Omental fat pad (tissue), 4 donors: ENCODE data around the gene THAP2. TPM values are rescaled to one million over a fixed set of nuclear protein-coding genes. Genes with fewer than 3 reads are reported as not detected.
A peak's percentile ranks its signal among the peaks of the same experiment; 100 is the strongest.

ENCODE experiments used
- ATAC-seq: fragments of 150-250 bp; one replicate; pipeline ENCODE4 v1.9.1; 2016; ENCODE audit warnings: mild to moderate bottlenecking, moderate library complexity; ENCODE audit not compliant: low FRiP score
- DNase-seq: peaks from one replicate; pipeline ENCODE4 v3.0.0-alpha.2; 2019; ENCODE audit warnings: low spot score
- total RNA-seq, 4 donors: library from RNA; depleted of rRNA; stranded (reverse); fragments of >200 nt; gene quantifications; one replicate each; pipeline ENCODE4 v1.1.0, GENCODE V29; 2016
- TF ChIP-seq, protein P1 (sequence below), 3 donors: fragments of 450-650 bp; IDR thresholded peaks; one replicate each; pipeline ENCODE4 v1.5.1; 2016 to 2017; ENCODE audit warnings: antibody characterized with exemption in 3 of 3, mild to moderate bottlenecking in 3 of 3, moderate library complexity in 2 of 3

THAP2 gene
- 10 to 100 TPM in 1 of 4 donors, 1 to 10 TPM in 3; 1.8 to 21.3 (median 5.9) TPM for total RNA-seq

DNA sequence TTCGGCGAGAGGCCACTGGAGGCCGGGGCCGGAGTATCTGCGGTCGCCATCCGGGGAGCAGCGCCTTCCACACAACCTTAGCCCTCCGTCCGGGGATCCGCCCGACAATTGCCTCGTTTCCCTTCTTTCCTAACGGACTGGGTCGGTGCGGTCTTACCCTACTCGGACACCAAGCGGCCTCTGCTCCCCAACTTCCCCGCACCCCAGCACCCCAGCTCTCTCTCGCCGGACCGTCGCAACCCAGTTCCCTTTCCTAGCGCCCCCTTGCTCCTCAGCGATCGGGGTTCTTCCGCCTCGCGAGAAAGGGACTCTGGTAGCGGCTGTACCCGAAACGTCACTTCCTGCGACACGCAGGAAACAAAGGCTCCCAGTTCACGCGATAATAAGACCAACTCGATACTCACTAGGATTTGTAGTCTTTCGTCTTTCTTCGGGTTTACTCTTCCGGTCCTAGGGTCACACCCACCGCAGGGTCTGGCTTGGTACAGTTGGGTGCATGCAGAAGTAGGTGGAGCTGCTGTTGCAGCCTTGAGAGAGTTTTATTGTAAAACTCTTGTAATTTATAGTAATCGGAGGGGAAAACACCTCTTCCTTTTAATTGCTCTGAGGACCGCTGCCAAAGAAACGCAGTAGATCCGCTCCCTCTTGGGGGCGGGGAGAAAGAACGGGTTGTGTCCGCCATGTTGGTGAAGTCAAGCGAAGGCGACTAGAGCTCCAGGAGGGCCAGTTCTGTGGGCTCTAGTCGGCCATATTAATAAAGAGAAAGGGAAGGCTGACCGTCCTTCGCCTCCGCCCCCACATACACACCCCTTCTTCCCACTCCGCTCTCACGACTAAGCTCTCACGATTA is at the start of gene THAP2, which contains the start of gene ZFC3H1:
Gene THAP2, plus strand, starts transcription at position 741 of the 850 bp plus-strand sequence. CDS start 209 bp downstream, outside the sequence.
Gene ZFC3H1, minus strand, starts transcription at position 288 of the 850 bp plus-strand sequence. Its CDS starts 238 bp downstream, at position 50.
- peak; percentile 74 for DNase-seq
- peak; percentile 91 for ATAC-seq
- TF ChIP-seq, protein P1, sequence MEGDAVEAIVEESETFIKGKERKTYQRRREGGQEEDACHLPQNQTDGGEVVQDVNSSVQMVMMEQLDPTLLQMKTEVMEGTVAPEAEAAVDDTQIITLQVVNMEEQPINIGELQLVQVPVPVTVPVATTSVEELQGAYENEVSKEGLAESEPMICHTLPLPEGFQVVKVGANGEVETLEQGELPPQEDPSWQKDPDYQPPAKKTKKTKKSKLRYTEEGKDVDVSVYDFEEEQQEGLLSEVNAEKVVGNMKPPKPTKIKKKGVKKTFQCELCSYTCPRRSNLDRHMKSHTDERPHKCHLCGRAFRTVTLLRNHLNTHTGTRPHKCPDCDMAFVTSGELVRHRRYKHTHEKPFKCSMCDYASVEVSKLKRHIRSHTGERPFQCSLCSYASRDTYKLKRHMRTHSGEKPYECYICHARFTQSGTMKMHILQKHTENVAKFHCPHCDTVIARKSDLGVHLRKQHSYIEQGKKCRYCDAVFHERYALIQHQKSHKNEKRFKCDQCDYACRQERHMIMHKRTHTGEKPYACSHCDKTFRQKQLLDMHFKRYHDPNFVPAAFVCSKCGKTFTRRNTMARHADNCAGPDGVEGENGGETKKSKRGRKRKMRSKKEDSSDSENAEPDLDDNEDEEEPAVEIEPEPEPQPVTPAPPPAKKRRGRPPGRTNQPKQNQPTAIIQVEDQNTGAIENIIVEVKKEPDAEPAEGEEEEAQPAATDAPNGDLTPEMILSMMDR (IDR thresholded peaks at IDR 0.05): no peak

DNA sequence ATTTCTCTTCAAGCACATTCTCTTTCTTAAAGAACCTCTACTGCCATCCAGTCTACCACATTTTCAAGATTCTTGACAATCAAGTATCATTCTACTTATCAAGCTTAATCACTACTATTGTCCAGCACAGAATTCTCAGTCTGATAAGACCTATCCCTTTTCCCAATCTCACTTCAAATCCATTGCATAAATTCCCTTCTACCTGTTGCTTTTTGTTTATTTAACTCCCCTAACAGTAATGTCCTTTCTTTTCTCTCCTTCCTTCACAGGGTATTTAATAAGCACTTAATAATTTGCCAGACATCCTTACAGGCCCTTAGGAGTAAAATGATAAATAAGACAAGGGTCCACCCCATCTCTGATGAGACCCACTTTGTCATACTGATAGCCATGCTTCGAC is 42.2 kb upstream of the THAP2 start:
- TF ChIP-seq, protein P1 (IDR thresholded peaks at IDR 0.05): no peak
- DNase-seq (no peak), ATAC-seq (no peak)

DNA sequence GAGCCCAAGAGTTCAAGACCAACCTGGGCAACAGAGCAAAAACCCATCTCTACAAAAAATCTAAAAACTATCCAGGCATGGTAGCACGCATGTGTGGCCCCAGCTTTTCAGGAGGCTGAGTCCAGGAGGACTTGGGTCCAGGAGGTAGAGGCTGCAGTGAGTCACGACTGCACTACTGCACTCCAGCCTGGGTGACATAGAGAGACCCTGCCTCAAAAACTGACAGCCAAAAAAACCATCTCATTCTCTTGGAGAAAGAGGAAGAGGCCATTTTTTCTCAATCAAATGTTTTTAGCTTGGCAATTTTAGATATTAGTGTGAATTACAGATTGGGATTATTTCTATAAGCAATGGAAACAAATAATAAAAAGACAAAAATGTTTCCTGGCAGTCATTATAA is 38.6 kb upstream of the THAP2 start:
- ATAC-seq (no peak), DNase-seq (no peak)
- TF ChIP-seq, protein P1 (IDR thresholded peaks at IDR 0.05): no peak

DNA sequence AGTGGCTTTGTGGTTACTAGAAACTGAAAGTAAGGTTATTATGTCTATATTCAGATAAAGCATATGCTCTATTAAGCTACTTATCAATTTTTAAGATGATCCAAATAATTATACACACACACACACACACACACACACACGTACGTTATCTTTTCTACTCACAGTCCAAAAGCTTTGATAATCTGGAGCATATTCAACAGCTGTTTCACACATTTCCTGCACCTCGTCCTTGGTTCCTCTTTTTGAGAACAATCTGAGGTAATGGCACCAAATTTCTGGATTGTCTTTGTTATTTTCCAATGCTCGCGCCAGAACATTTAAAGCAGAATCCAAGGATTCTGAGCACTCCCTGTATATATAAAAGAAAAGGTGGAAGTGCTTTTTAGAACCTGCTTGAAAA is 38.0 kb upstream of the THAP2 start:
- ATAC-seq: no peak
- no peak for DNase-seq
- TF ChIP-seq, protein P1 (IDR thresholded peaks at IDR 0.05): no peak

DNA sequence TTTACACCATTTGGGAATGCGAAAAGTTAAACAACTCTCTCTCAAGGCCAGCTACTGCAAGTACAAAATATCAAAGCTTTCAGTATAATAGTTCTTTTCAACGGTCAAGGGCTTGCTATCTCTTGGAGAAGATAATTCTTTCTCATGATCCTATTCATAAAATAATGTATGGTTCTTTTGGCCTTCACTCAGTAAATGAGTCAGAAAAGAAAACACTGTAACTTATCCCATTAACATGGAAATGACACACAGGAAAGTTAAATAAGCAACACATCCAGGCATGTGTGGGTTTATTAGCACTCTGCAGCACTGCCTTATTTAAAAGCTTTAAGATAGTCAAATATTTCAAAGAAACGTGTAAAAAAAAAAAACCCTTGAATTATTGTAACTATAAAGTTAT is 37.3 kb upstream of the THAP2 start:
- TF ChIP-seq, protein P1 (IDR thresholded peaks at IDR 0.05): no peak
- ATAC-seq (no peak), DNase-seq (no peak)

DNA sequence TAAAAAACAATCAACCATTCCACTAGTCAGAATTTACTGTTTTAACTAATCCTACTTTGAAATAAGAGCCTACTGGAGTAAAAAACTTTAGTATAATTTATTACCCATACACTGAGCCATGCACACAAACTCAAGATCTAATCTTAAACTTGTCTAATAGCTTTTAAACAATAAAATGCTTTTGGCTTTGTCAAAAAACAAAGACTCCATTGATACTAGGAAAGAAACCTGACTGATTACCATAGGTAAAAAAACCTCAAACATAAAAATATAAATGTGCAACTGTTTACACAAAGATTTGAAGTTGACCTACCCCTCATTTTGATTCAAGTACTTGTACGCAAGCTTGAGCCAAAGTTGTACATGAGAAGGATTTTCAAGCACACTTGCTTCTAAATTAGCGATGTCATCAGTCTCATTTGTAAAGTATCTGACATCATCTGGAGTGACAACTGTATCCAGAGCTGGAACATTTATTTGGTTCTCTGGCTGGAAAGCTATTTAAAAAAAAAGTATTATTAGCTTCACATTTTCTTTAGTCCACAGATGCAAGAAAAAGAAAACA is 36.6 kb upstream of the THAP2 start:
- TF ChIP-seq, protein P1 (IDR thresholded peaks at IDR 0.05): no peak
- DNase-seq (no peak), ATAC-seq (no peak)
